ENCODE results near the gene SRP68.

DNA sequence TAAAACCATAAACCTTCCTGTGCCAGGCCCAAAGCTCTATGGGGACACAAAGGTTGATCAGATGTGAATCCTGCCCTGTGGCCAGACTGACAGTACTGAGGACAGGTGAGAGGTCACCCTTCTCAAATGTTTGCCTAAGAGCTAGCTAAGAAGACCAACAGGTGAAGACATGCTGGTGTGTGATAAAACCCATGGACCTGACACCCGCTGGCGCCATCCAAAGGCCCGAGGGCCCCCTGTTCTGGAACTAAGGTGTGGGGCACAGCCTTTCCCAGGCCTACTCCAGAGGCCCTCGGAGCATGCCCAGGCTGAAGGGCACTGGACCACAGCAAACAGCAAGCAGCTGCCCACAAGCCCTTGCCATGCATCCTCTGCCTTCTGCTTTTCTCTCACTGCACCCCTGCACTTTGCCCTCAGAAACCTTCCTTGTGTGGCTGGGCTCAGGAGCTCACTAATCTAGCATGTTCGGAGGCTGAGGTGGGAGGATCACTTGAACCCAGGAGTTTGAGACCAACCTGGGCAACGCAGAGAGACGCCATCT, 76.9 kb downstream of the SRP68 start:
- TF ChIP-seq, protein P1, sequence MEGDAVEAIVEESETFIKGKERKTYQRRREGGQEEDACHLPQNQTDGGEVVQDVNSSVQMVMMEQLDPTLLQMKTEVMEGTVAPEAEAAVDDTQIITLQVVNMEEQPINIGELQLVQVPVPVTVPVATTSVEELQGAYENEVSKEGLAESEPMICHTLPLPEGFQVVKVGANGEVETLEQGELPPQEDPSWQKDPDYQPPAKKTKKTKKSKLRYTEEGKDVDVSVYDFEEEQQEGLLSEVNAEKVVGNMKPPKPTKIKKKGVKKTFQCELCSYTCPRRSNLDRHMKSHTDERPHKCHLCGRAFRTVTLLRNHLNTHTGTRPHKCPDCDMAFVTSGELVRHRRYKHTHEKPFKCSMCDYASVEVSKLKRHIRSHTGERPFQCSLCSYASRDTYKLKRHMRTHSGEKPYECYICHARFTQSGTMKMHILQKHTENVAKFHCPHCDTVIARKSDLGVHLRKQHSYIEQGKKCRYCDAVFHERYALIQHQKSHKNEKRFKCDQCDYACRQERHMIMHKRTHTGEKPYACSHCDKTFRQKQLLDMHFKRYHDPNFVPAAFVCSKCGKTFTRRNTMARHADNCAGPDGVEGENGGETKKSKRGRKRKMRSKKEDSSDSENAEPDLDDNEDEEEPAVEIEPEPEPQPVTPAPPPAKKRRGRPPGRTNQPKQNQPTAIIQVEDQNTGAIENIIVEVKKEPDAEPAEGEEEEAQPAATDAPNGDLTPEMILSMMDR (IDR thresholded peaks at IDR 0.05), result no peak
- no peak for TF ChIP-seq POLR2A (IDR thresholded peaks at IDR 0.05)

Measured in testis (tissue), 2 donors.